Mammary epithelial cell (primary cell): Measurements from ENCODE around the gene GLO1.

ENCODE experiments used
- CTCF ChIP-seq, 2 donors: IDR thresholded peaks in 1 of 2; conservative IDR thresholded peaks in 1 of 2; 2 replicates each; pipeline ENCODE4 v1.5.1; 2011 to 2012; ENCODE audit warnings: inconsistent platforms in 2 of 2, low read length in 2 of 2, mild to moderate bottlenecking in 2 of 2, control low read depth in 1 of 2, low read depth in 1 of 2; ENCODE audit not compliant: insufficient read depth in 1 of 2; ENCODE audit errors: extremely low read depth in 1 of 2
- EZH2 ChIP-seq: IDR thresholded peaks from 2 replicates; pipeline ENCODE4 v1.6.1; 2012; ENCODE audit warnings: low read length, inconsistent platforms, borderline replicate concordance

- TF ChIP-seq CTCF (conservative IDR thresholded peaks at IDR 0.05 in 1 of 2, IDR thresholded peaks at IDR 0.05 in 1 of 2; ENCODE audit: extremely low read depth in 1 of 2, insufficient read depth in 1 of 2, low read depth in 1 of 2, low read length in 2 of 2) (no peak), EZH2 (no peak)
These were observed 26.5 kb downstream of the GLO1 start for GRCh38 chr6:38676236-38676973.
